Measurements from ENCODE around the gene PTPRG.

- TF ChIP-seq CTCF (IDR thresholded peaks at IDR 0.05) (no peak), POLR2AphosphoS5 (IDR thresholded peaks at IDR 0.05; ENCODE audit: low read depth, low read length) (no peak), SIN3A (IDR thresholded peaks at IDR 0.05; ENCODE audit: borderline replicate concordance, insufficient read depth, low read depth, low read length) (no peak), REST (IDR thresholded peaks at IDR 0.05; ENCODE audit: insufficient read depth in 1 of 2, low read depth in 2 of 2, low read length in 1 of 2) (no peak)
Observed at GRCh38 chr3:61893840-61894566, 332.6 kb downstream of the PTPRG start.

All from Panc1 (cell line).